Thyroid gland (tissue), 4 donors: ENCODE data around the gene PCDHGA1. TPM values are rescaled to one million over a fixed set of nuclear protein-coding genes. Genes with fewer than 3 reads are reported as not detected.
A peak's percentile ranks its signal among the peaks of the same experiment; 100 is the strongest.
"Not testable (repeated sequence)": the region's sequence is repeated elsewhere in the genome, so short reads cannot be mapped to it uniquely, and the experiment has no call there.

Source experiments
- DNase-seq, 2 donors: peaks; one replicate each; pipeline ENCODE4 v3.0.0-alpha.2; 2019
- H3K27ac ChIP-seq, 3 donors: fragments of 200-600 bp; sonication (generic); 1 replicate in 2 of 3; 2 replicates in 1 of 3; pipeline ENCODE4 v1.5.1; 2016 to 2019; ENCODE audit warnings: mild to moderate bottlenecking in 1 of 3, moderate library complexity in 1 of 3
- H3K27me3 ChIP-seq: fragments of 200-600 bp; sonication (generic); one replicate; pipeline ENCODE4 v1.5.1; 2019
- H3K36me3 ChIP-seq, 2 donors: fragments of 200-600 bp; sonication (generic); one replicate each; pipeline ENCODE4 v1.5.1; 2016 to 2019
- H3K4me1 ChIP-seq, 2 donors: fragments of 200-600 bp; sonication (generic); one replicate each; pipeline ENCODE4 v1.5.1; 2017 to 2019
- H3K4me3 ChIP-seq, 3 donors: fragments of 200-600 bp; sonication (generic); replicated peaks in 1 of 3; 1 replicate in 2 of 3; 2 replicates in 1 of 3; pipeline ENCODE4 v1.5.1; 2016; ENCODE audit warnings: mild to moderate bottlenecking in 1 of 3
- H3K9me3 ChIP-seq: fragments of 200-600 bp; sonication (generic); one replicate; pipeline ENCODE4 v1.5.1; 2017
- POLR2A ChIP-seq, 2 donors: fragments of 450-650 bp; IDR thresholded peaks; one replicate each; pipeline ENCODE4 v1.6.1; 2017; ENCODE audit warnings: antibody characterized with exemption in 2 of 2, mild to moderate bottlenecking in 2 of 2, moderate library complexity in 1 of 2
- WGBS, 2 donors: methylation state at CpG; one replicate each; pipeline ENCODE4 v1.1.5; 2017; 5-methylcytosine and 5-hydroxymethylcytosine counted together
- intact Hi-C: fragments of 100-400 bp; cut with DNase I; formaldehyde crosslinking; loops from one replicate; pipeline ENCODE4 v1.15.1; 2023
- total RNA-seq, 4 donors: library from RNA; depleted of rRNA; stranded (reverse); fragments of >200 nt; gene quantifications; one replicate each; pipeline ENCODE4 v1.2.3, GENCODE V29; 2016
- TF ChIP-seq, protein P1 (sequence below), 6 experiments: fragments of 200-600 bp in 3 of 6; fragments of 450-650 bp in 3 of 6; sonication (generic) in 3 of 6; IDR thresholded peaks; one replicate each; pipeline ENCODE4 v1.5.1; 2016 to 2019; ENCODE audit warnings: antibody characterized with exemption in 6 of 6, mild to moderate bottlenecking in 2 of 6, inconsistent platforms in 1 of 6, moderate library complexity in 1 of 6

Gene PCDHGA1
- total RNA-seq, 4 donors from 2014 or later, result 0.40 to 1.3 (median 0.87) TPM

DNA sequence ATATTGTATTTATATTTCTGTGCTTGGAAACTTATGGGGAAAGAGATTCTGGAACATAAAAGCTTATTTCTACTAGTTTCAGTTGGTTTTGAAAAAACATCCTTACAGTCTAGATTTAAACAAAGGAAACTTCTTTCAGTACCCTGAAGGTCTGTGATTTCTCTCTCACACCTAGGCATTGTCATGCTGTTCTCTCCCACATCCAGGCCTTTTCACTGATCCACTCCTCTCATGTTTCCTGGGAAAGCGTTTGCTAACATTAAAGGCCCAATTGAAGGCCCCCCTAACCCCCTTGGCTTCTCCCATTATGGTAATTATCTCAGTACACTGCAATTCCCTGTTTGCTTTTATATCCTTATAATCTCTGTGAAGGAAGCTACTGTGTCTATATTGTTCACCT, 12.5 kb downstream of the PCDHGA1 start:
- intact Hi-C loops, result no loop called here
- no peak overlapping the region for H3K4me3 ChIP-seq
- no peak for DNase-seq
- no peak for TF ChIP-seq POLR2A (IDR thresholded peaks at IDR 0.05)
- TF ChIP-seq, protein P1, sequence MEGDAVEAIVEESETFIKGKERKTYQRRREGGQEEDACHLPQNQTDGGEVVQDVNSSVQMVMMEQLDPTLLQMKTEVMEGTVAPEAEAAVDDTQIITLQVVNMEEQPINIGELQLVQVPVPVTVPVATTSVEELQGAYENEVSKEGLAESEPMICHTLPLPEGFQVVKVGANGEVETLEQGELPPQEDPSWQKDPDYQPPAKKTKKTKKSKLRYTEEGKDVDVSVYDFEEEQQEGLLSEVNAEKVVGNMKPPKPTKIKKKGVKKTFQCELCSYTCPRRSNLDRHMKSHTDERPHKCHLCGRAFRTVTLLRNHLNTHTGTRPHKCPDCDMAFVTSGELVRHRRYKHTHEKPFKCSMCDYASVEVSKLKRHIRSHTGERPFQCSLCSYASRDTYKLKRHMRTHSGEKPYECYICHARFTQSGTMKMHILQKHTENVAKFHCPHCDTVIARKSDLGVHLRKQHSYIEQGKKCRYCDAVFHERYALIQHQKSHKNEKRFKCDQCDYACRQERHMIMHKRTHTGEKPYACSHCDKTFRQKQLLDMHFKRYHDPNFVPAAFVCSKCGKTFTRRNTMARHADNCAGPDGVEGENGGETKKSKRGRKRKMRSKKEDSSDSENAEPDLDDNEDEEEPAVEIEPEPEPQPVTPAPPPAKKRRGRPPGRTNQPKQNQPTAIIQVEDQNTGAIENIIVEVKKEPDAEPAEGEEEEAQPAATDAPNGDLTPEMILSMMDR (IDR thresholded peaks at IDR 0.05), result no peak
- no peaks in the 10 kb centered on the region for H3K27me3 ChIP-seq
- no peaks in the 10 kb centered on the region for H3K9me3 ChIP-seq
- no peaks in the 10 kb centered on the region for H3K4me1 ChIP-seq
- H3K36me3 ChIP-seq, result no peaks in the 10 kb centered on the region
- 12 to 33% methylated on average over 1 of the region's 1 CpG for WGBS, 2 donors
- no peak overlapping the region for H3K27ac ChIP-seq

DNA sequence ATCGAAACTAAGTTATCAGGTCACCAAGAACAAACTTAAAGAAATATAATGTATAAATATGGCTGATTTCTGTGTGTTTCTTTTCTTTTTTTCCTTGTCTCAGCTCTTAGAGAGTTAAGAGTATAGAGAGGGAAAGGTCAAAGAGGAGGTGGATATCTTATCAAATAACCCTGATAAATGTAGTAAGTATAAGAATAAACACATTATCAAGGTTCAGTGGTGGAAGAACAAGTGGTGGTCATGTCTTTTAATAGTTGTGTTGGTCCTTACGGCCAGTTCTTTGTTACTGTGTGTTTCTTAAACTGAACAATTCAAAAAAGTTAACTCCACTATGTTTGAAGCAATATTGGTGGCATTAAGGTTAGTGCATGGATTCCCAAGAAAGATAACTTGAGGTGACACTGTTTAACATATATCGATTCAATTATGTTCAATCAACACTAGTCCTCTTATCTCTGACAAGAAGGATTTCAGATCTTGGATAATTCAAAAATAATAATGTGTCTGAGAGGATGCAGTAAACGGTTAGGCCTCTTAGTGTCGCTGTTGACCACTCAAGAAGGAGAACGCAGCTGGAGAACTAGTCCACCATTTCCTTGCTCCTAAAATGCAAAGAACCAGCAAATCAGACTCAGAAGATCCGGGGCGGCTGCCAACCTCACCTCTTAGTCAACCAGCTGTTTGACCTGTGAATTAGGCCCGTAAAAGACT, 13.1 kb downstream of the PCDHGA1 start, which contains the start of gene PCDHGA3:
PCDHGA3 (plus strand) TSS at position 588 of the 711 bp plus-strand sequence. CDS start 205 bp downstream, outside the sequence.
- no peak for TF ChIP-seq POLR2A (IDR thresholded peaks at IDR 0.05)
- TF ChIP-seq, protein P1 (IDR thresholded peaks at IDR 0.05), result peak in 1 of 6 experiments; percentile 14
- WGBS, 2 donors, result 22 to 29% methylated on average over 9 of the region's 9 CpGs
- intact Hi-C loops, result no loop called here
- H3K27ac ChIP-seq, result no peak within 1 kb of the TSS
- no peak within 1 kb of the TSS for H3K4me3 ChIP-seq
- H3K9me3 ChIP-seq, result no peaks in the 10 kb centered on the region
- DNase-seq, result no peak
- H3K36me3 ChIP-seq, result no peaks in the 10 kb centered on the region
- H3K4me1 ChIP-seq, result no peaks in the 10 kb centered on the region
- H3K27me3 ChIP-seq, result no peaks in the 10 kb centered on the region

DNA sequence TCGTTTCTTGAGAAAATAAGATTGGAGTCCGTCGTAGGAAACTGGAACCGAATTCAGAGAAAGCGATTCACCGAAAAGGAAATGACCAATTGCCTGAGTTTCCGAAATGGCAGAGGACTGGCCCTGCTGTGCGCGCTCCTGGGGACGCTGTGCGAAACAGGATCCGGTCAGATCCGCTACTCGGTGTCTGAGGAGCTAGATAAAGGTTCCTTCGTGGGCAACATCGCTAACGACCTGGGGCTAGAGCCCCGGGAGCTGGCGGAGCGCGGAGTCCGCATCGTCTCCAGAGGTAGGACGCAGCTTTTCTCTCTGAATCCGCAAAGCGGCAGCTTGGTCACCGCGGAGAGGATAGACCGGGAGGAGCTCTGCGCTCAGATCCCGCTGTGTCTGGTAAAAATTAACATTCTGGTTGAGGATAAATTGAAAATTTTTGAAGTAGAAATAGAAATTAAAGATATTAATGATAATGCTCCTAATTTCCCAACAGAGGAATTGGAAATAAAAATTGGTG, 13.7 kb downstream of the PCDHGA1 start:
- Histone ChIP-seq H3K4me3 (no peak overlapping the region), H3K36me3 (no peaks in the 10 kb centered on the region), H3K4me1 (no peaks in the 10 kb centered on the region), H3K27me3 (no peaks in the 10 kb centered on the region), H3K9me3 (no peaks in the 10 kb centered on the region), H3K27ac (no peak overlapping the region)
- intact Hi-C loops, result no loop called here
- no peak for DNase-seq
- WGBS, 2 donors, result 18 to 29% methylated on average over 31 of the region's 31 CpGs
- no peak for TF ChIP-seq POLR2A (IDR thresholded peaks at IDR 0.05)
- TF ChIP-seq, protein P1 (IDR thresholded peaks at IDR 0.05), result no peak

DNA sequence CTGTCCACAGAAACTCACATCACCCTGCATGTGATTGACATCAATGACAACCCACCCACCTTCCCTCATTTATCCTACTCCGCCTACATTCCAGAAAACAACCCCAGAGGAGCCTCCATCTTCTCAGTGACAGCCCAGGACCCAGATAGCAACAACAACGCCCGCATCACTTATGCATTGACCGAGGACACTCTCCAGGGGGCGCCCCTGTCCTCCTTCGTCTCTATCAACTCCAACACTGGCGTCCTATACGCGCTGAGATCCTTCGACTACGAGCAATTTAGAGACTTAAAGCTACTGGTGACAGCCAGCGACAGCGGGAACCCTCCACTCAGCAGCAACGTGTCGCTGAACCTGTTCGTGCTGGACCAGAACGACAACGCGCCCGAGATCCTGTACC, 15.0 kb downstream of the PCDHGA1 start:
- Histone ChIP-seq H3K27ac (no peak overlapping the region), H3K9me3 (no peaks in the 10 kb centered on the region), H3K36me3 (no peaks in the 10 kb centered on the region), H3K4me3 (no peak overlapping the region), H3K27me3 (no peaks in the 10 kb centered on the region), H3K4me1 (no peaks in the 10 kb centered on the region)
- intact Hi-C loops, result no loop called here
- no peak for TF ChIP-seq POLR2A (IDR thresholded peaks at IDR 0.05)
- TF ChIP-seq, protein P1 (IDR thresholded peaks at IDR 0.05), result no peak
- DNase-seq, result no peak
- WGBS, 2 donors, result 34 to 53% methylated on average over 12 to 20 of the region's 20 CpGs

DNA sequence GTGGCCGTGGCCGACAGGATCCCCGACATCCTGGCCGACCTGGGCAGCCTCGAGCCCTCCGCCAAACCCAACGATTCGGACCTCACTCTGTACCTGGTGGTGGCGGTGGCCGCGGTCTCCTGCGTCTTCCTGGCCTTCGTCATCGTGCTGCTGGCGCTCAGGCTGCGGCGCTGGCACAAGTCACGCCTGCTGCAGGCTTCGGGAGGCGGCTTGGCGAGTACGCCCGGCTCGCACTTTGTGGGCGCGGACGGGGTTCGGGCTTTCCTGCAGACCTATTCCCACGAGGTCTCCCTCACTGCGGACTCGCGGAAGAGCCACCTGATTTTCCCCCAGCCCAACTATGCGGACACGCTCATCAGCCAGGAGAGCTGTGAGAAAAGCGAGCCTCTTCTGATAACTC, 15.7 kb downstream of the PCDHGA1 start:
- H3K9me3 ChIP-seq, H3K4me3 ChIP-seq, intact Hi-C loops, DNase-seq, H3K36me3 ChIP-seq, H3K4me1 ChIP-seq, H3K27me3 ChIP-seq, H3K27ac ChIP-seq: not testable (repeated sequence)
- WGBS, 2 donors, result 34 to 62% methylated on average over 16 to 19 of the region's 35 CpGs
